HuH-7.5 (cell line): ENCODE measurements around the gene PITPNC1.

Experiments
- DNase-seq: peaks from one replicate; pipeline ENCODE4 v3.0.0; 2011; ENCODE audit warnings: low spot score

PITPNC1 gene

DNA sequence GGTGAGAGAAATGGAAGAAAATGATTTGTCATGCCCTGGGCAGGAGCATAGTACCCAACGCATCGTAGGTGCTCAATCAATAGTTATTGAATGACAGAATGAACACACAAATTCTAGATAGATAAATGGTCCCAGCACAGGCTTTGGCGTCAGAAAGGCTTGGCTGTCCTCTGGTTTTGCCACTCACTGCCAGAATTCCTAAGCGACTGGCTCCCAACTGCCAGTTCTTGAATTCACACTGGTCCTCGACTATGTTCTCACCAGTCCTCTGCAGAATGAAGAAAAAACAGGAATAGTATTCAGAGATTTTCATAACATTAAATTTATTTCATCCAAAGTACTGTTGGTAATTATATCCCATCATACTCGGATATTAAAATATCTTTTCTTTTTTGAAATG is 177.6 kb downstream of the PITPNC1 start:
- no peak for DNase-seq

DNA sequence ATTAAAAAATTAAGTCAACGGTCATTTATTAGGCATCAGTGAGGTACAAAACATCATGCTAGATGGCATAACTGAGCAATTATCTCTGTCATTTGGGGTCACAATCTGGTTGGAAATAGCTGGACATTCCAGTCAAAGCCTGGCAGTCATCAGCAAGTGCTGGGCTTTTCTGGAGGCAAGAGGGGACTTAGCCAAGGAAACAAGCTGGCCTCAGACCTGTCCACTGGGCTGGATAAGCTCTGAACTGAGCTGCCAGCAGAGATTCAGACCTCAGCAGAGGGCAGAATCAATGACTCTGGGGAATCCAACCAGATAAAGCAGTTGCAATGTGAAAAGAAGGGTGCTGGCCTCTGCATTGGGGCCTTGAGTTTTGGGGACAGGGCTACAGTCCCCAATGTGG is 178.8 kb downstream of the PITPNC1 start:
- DNase-seq = no peak

- DNase-seq = no peak
Observed at GRCh38 chr17:67557052-67557845, 180.2 kb downstream of the PITPNC1 start.

DNA sequence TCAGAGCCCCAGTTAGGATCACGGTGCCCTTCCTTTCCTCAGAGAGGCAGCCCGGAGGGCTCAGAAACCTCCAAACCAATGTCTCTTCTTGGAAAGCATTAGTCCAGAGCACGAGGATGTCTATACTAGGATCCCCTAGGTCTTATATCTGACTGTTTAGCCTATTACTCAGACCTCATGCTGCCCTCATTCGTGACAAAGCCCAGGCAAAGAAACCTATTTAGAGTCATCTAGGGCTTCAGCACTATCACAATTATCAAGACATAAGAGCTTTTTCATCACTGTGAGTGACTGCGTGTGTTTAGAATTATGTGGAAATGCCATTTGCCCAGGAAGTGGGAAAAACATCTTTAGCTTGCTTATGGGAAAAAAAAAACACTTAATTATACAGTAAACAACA is 180.8 kb downstream of the PITPNC1 start:
- DNase-seq = no peak

DNA sequence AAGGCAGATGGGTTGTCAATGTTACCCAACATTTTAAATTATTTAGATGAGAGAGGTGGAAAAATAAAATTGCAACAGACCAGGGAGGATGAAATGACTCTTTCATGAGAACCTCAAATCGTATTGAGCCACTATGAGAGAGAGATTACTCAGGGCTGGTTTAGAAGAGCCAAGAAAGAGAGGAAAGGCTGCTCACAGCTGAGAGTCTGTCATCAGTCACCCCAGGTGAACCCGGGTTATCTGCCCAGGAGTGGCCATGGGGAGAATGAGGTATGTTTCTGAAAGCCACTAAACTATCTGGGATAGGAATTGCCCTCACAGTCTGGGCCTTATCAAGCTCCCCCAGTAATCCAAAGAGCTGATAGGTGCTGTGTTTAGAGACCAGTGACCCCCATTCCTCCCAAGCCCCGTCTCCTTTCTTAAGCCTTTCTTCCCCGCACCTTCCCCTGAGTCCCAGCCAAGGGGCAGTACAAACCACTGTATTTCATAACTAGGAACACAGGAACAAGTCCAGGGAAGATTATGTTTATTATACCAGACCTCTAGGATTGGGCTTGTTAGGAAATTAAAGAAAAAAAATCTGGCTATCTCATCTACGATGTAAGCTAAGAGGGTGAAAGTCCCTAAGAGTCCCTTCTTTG is 181.8 kb downstream of the PITPNC1 start:
- no peak for DNase-seq

- DNase-seq = no peak
Observed at GRCh38 chr17:67559381-67559966, 182.4 kb downstream of the PITPNC1 start.

- no peak for DNase-seq
Observed at GRCh38 chr17:67562005-67562404, 184.9 kb downstream of the PITPNC1 start.

DNA sequence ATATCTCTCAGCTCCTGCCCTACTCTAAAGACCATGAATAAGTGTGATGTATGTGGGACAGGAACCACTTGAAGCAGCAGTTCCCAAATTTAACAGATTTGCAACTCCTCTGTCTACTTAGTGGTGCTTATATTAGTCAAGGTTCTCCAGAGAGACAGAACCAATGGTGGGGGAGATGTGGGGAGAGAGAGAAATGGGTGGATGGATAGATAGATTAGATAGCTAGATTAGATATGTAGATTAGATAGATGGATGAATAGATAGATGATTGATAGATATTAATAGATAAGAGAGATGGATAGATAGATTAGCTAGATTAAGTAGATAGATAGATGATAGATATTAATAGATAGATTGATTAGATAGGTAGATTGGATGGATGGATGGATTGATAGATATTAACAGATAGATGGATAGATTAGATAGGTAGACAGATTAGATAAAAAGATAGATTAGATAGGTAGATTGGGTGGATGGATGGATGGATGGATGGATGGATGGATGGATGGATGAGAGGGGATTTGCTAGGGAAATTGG is 186.7 kb downstream of the PITPNC1 start:
- DNase-seq = no peak

DNA sequence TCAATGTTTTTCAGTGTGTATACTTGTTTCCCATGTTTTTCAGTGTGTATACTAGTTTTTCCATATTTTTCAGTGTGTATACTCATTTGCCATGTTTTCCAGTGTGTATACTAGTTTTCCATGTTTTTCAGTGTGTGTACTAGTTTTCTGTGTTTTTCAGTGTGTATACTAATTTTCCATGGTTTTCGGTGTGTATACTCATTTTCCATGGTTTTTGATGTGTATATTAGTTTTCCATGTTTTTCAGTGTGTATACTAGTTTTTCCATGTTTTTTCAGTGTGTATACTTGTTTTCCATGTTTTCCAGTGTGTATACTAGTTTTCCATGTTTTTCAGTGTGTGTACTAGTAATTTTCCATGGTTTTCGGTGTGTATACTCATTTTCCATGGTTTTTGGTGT is 188.0 kb downstream of the PITPNC1 start:
- DNase-seq = no peak

DNA sequence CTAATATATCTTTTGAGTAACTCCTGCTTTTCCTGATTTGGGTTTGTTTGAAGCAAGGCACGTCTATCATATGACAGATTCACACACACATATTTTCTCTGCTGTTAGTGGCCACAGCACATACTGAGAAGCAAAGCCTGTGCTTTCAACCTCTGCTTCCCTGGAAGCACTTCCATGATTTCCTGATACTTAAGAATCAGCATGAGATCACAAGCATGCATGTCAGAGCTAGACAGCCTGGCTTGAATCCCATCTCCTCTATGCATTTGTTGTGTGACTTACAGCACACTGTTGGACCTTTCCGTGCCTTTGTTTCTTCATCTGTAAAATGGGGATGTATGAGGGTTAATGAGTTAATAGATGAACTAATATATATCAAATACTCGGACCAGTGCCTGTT is 189.6 kb downstream of the PITPNC1 start:
- DNase-seq = no peak

DNA sequence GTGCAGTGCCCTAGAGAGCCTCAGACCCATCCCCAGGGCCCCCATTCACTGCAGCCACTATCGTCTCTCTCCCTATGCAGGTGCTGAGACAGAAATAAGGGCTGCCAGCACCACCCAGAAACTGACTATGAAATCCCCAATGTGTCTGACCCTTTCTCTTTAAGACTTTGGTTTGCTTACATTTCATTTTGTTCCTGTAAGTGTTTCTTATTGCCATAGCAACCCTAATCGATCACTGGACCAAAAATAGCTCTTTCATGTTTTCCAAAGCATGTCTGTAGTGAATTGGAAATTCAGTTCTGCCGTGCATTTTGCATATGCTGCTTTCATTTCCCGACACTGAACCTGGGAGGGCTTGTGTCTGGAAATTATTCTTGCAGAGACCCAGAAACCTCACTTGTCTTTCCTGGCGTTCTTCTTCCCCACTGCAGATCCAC is 192.0 kb downstream of the PITPNC1 start:
- no peak for DNase-seq

- no peak for DNase-seq
Observed at GRCh38 chr17:67569873-67570272, 192.8 kb downstream of the PITPNC1 start.

DNA sequence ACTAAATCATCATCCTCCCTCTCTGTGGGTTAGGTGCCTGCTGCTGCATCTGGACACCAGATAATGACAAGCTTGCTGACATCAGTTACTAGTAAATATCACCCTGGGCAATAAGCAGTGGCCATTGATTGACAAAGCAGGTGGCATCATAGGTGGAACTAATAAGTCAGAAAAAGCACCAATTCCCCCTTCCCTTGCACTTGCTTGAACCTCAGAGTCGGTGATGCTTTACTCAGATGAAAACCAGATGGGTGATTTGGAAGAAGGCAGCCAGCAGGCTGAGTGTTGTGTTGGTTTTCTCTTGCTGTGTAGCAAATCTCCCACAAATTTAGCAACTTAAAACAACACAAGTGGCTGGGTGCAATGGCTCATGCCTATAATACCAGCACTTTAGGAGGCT is 193.7 kb downstream of the PITPNC1 start:
- DNase-seq = no peak

- DNase-seq = no peak
Observed at GRCh38 chr17:67571478-67571877, 194.4 kb downstream of the PITPNC1 start.

- no peak for DNase-seq
Observed at GRCh38 chr17:67573987-67574657, 197.0 kb downstream of the PITPNC1 start.

DNA sequence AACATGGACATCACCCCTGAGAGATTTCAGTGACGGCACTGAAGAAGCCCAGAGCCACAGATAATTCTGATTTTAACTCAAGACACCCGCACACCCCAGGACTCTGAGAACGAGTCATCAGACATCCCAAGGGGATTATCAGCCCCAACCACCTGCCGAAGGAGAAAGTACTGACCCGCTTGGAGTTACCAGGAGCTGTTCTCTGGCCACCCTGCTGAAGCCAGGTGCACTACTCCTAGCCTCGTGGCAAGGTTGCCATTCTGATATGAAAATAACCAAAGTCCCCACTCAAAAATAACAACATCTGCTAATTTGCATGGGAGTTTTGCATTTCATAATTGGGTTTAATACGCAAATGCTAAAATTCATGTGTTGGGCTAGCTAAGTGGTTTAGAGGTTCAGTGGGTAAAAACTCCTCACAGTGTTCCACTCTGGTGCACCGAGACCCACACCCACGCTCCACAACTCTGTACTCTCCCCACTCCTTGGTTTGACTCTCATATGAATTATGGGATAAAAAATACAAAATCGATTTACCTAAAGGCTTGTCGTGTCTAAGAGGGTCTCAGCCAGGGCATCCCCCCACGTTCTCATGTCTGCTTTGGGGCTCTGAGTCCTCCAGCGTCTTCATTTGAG is 197.7 kb downstream of the PITPNC1 start:
- DNase-seq = no peak

GRCh38 chr17:67575325-67575724 is 198.2 kb downstream of the PITPNC1 start:
- no peak for DNase-seq

DNA sequence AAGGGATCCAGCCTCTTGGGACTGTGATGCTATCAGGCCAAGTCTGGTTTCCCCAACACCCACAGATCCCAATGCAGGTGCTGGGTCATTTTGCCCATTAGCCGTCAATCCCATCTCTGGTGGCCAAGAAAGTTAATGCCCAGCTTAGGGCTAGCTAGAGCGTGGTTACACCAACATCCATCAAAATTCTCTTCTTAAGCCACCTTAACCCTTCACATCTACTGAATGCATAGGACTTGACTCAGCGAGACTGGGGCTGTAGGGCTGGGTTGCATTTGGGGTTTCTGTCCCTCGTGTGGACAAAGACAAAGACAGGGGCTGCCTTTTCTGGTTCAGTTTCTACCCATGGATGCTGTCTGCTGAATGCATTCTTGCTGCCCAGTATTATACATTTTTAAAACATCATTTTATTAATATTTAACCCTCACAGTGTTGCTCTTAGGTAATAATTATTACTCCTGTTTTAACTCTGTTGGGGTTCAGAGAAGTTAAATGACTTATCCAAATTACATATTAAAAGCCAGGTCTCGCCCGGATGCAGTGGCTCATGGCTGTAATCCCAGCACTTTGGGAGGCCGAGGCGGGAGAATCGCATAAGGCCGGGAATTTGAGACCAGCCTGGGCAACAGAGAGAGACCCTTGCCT is 199.5 kb downstream of the PITPNC1 start:
- DNase-seq = no peak

GRCh38 chr17:67577429-67578141 is 200.5 kb downstream of the PITPNC1 start:
- DNase-seq = no peak

- DNase-seq = no peak
Observed at GRCh38 chr17:67578142-67578457, 201.0 kb downstream of the PITPNC1 start.
